WI38 (cell line): ENCODE data around the gene KLF7.

Experiments
- H3K4me3 ChIP-seq: 2 replicates; pipeline ENCODE4 v1.5.1; 2011; ENCODE audit warnings: low read depth, mild to moderate bottlenecking, control low read depth, low read length
- TF ChIP-seq, protein P1 (sequence below): IDR thresholded peaks from 2 replicates; pipeline ENCODE4 v1.5.1; 2012; ENCODE audit warnings: low read depth, mild to moderate bottlenecking, control low read depth, low read length

KLF7 gene

DNA sequence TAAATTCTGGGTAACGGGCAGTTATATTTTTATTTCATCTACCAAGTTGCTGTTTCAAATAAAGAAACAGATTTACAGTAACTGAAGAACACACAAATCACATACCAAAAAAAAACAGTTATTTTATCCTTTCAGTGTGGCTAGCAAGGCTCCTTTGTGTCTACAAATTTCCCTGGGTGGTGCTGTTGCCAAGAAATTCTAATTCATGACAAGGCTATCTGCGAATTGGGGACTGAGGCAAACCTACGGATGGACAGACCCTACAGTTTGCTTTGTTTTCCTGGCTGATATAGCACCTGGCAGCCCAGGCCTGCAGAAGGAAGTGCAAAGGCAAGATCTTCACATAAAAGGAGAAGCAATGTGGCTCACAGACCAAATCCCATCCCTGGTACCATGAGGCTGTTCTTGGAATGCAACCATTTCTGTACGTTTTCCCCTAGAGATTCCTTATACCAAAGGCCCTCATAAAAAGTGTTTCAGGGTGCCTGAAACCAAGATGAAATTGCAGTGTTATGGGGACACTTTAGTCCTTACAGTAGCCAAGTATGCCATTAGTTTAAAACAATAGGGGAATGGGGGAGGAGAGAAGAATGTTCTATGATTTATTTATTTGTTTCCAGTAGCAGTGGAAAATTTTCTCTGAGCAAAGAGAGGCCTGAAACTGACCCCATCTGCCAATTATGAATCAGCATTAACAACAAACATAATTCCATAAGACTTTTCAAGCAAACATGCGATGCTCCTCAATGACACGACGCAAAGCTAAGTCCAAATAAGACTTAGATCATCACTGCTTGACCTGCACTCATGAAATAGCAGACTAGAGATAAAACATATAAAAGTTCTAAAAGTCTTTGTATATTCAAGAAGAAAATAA lies 4.3 kb downstream of the KLF7 start:
- H3K4me3 ChIP-seq, result no peak overlapping the region; the same call in 1 of the 2 replicates

DNA sequence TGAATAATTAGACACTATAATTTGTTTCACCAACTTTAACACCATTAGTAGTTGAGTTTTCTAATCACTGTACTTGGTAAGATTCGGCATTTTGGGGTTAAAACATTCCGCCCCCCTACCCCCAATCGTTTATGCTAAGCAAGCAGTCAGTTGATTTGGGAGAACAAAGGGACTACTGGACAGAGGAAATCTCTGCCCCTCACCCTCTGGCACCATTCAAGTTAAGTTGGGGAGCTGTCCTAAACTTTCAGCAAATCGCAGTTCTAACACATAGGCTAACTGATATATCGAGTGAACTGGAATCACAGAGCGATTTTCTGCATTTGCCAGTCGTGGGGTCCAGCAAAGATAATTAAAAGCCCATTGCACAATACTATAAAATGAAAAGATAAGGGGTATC lies 5.6 kb downstream of the KLF7 start:
- TF ChIP-seq, protein P1, sequence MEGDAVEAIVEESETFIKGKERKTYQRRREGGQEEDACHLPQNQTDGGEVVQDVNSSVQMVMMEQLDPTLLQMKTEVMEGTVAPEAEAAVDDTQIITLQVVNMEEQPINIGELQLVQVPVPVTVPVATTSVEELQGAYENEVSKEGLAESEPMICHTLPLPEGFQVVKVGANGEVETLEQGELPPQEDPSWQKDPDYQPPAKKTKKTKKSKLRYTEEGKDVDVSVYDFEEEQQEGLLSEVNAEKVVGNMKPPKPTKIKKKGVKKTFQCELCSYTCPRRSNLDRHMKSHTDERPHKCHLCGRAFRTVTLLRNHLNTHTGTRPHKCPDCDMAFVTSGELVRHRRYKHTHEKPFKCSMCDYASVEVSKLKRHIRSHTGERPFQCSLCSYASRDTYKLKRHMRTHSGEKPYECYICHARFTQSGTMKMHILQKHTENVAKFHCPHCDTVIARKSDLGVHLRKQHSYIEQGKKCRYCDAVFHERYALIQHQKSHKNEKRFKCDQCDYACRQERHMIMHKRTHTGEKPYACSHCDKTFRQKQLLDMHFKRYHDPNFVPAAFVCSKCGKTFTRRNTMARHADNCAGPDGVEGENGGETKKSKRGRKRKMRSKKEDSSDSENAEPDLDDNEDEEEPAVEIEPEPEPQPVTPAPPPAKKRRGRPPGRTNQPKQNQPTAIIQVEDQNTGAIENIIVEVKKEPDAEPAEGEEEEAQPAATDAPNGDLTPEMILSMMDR, result no peak
- no peak overlapping the region for H3K4me3 ChIP-seq

More for the DNA sequence above, 4.3 kb downstream of the KLF7 start:
- TF ChIP-seq, protein P1, result no peak

- H3K4me3 ChIP-seq, result no peak overlapping the region
- TF ChIP-seq, protein P1, result no peak
Observed at GRCh38 chr2:207159002-207159401, 6.7 kb downstream of the KLF7 start.

DNA sequence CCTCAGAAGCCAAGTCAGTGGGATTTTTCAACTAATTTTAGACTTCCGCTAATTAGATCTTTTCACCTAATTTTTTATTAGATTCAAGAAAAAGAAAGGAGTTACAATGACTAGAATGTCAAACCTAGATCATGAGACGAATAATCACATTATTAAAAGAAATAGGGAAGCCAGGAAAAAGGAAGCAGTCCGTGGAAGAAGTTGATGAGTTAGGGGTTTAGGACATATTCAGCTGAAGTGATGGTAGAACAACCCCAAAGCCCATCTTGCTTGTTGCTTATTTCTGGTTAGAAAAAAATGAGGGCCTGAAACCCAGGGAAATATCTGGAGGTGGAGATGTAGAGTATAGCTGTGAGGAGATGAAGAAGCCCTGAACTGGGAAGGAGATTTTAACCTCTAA lies 8.0 kb downstream of the KLF7 start:
- TF ChIP-seq, protein P1, result no peak
- no peak overlapping the region for H3K4me3 ChIP-seq

GRCh38 chr2:207157162-207157481 lies 8.6 kb downstream of the KLF7 start:
- TF ChIP-seq, protein P1, result no peak
- no peak overlapping the region for H3K4me3 ChIP-seq

DNA sequence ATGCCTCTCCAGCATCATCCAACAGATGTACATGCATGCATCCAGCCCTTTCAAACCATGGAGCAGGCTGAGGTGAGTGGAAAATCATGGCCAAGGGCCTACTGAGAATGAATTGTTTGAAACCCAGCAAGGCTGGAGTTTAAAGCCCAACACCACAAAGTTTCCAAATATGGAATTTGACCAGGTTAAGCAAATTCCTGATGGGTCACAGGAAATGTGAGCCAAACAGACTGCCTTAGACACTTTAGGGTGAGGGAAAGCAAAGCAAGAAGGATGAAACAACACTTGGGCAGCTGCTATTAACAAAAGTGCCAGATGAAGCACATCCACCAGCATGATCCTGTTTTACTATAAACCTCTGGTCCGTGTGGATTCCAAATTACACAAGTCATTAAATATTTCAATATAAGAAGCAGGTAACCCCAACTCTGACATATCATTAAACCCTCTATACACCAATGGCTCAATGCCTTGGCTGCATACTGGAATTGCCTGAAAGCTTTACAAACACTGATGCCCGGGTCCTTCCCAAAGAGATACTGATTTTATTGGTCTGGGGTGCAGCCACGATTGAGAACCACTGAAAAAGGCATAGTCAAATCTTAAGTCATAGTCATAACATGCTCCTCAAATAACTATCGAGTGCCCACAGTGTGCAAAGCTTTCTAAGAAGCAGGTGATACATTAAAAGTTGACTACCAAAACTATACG lies 9.1 kb downstream of the KLF7 start:
- H3K4me3 ChIP-seq, result no peak overlapping the region
- TF ChIP-seq, protein P1, result no peak
